Forelimb muscle (tissue), 1 donor: ENCODE measurements around the gene CHKB. TPM values are rescaled to one million over a fixed set of nuclear protein-coding genes. Genes with fewer than 3 reads are reported as not detected.

Source experiments
- DNase-seq: peaks from one replicate; pipeline ENCODE4 v3.0.0-alpha.2; 2013; ENCODE audit warnings: low read depth
- polyA plus RNA-seq: library from polyadenylated mRNA; unstranded; fragments of 120-200 nt; gene quantifications from one replicate; pipeline ENCODE4 v1.2.1, GENCODE V29; 2013; ENCODE audit not compliant: insufficient read length

Gene CHKB
- polyA plus RNA-seq, 1 donor: 41.1 TPM

DNA sequence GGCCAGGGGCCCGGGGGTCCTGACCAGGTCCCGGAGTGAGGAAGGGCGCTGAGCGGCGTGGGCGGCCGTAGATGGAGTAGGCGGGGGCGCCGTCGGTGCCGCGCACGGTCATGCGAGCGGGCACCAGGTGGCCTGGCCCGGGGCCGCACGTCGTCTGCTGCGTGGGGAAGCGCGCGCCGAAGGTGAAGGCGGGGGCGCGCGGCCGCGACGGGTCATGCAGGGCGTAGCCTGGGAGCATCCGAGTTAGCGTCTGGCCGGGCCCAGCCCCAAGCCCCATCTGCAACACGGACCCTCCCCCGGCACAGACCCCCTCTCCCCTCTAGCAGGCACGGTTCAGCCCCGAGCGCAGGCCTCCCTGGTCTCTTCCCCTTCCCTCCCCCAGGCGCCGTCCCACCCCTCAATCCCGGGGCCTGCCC lies 51.1 kb downstream of the CHKB start:
- DNase-seq: no peak

GRCh38 chr22:50530877-50531545 lies 51.6 kb downstream of the CHKB start:
- no peak for DNase-seq

DNA sequence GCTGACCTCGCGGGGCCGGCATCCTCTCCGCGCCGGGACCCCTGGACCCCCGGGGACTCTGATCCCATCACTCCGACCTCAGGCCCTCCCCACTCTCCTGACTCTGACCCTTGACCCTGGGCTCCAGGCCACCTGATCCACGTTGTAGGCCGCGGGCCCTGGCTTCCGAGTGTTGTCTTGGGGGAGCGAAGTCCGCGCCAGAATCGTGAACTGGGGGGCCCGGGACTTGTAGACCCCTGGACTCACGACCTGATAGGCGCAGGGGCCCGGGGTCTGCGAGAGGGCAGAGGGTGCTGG lies 52.1 kb downstream of the CHKB start:
- no peak for DNase-seq

DNA sequence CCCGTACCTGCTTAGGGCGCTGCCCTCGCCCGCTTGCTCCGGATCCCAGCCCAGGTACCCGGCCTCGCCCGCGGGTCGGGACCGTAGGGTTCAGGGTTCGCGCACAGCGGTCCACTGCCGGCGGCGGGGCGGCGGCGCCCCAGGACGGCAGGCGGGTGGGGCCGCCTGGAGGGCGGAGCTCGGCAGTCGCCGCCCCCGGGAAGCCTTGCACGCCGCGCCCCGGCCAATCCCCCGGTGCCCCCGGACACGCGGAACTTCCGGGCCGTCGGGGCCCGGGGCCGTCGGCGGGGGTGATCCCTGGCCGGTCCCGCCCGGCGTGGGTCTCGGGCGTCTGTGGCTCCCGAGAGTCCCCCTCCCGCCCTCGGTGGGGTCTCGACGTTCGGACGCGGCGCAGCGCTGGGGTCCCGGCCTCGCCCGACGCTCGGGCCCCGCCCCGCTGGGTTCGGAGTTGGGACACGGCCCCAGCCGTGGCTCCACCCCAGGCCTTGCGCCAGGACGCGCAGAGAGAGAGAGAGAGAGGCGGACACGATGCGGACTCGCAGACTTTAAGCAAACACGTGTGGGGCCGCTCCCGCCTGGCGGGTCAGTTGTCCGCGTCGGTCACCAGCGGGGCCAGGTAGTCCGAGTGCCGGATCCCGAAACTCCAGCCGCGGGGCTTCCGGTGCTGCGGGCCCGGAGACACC lies 52.6 kb downstream of the CHKB start, which contains the start of gene TYMP:
TSS of gene TYMP (minus strand) at position 116 of the 683 bp plus-strand sequence. CDS start 303 bp downstream, outside the sequence.
- DNase-seq: no peak

- no peak for DNase-seq
Measured at GRCh38 chr22:50529416-50529896, 53.2 kb downstream of the CHKB start.

Other genes starting within 250 kb of the CHKB start
- 35.5 TPM for gene PPP6R2, start 239.5 kb downstream of the CHKB start, polyA plus RNA-seq
- gene SBF1, start 107.8 kb downstream of the CHKB start, polyA plus RNA-seq: 39.9 TPM
- gene ADM2, start 101.3 kb downstream of the CHKB start, polyA plus RNA-seq: 0.30 TPM
- 0.15 TPM for gene MIOX, start 96.0 kb downstream of the CHKB start, polyA plus RNA-seq
- 36.6 TPM for gene LMF2, start 75.1 kb downstream of the CHKB start, polyA plus RNA-seq
- 31.3 TPM for gene NCAPH2, start 74.6 kb downstream of the CHKB start, polyA plus RNA-seq
- 1.6 TPM for gene SCO2, start 57.3 kb downstream of the CHKB start, polyA plus RNA-seq
- gene TYMP, start 52.8 kb downstream of the CHKB start, polyA plus RNA-seq: 2.8 TPM
- gene KLHDC7B, start 37.0 kb downstream of the CHKB start, polyA plus RNA-seq: 0.03 TPM
- gene SYCE3, start 19.9 kb downstream of the CHKB start, polyA plus RNA-seq: not detected
- 47.0 TPM for gene CPT1B, start 4.4 kb downstream of the CHKB start, polyA plus RNA-seq
- 0.51 TPM for gene MAPK8IP2, start 17.9 kb upstream of the CHKB start, polyA plus RNA-seq
- gene ARSA, start 45.3 kb upstream of the CHKB start, polyA plus RNA-seq: 13.2 TPM
- gene SHANK3, start 90.0 kb upstream of the CHKB start, polyA plus RNA-seq: 17.8 TPM
- 0.42 TPM for gene ACR, start 155.4 kb upstream of the CHKB start, polyA plus RNA-seq
- 21.8 TPM for gene RABL2B, start 200.8 kb upstream of the CHKB start, polyA plus RNA-seq